IMR-90 (cell line): ENCODE data around the gene PLCL1. TPM values are rescaled to one million over a fixed set of nuclear protein-coding genes. Genes with fewer than 3 reads are reported as not detected.
A peak's percentile ranks its signal among the peaks of the same experiment; 100 is the strongest.

Experiments used
- ATAC-seq: fragments of 200-7000 bp; cut with Tn5 transposase; 2 replicates; pipeline ENCODE4 v1.9.1; 2020; ENCODE audit warnings: low read depth, mild to moderate bottlenecking, moderate library complexity
- BruUV-seq: library from RNA; stranded (reverse); fragments of 400-500 nt; replicated peaks from 2 replicates; lab custom pipeline; 2021; lab: Mats Ljungman, UMichigan
- CTCF ChIA-PET: fragments of 300-600 bp; formaldehyde crosslinking; extraction: SDS; loops from one replicate; lab custom pipeline; 2021; ENCODE audit warnings: antibody characterized with exemption; lab: Yijun Ruan, JAX
- POLR2A ChIA-PET: fragments of 300-600 bp; sonication (Branson Sonifier 250); formaldehyde crosslinking; loops from one replicate; lab custom pipeline; 2022; ENCODE audit warnings: antibody characterized with exemption; ENCODE audit not compliant: unreplicated experiment; lab: Charles Lee
- DNase-seq: peaks from one replicate; pipeline ENCODE4 v3.0.0; 2013
- H2AFZ ChIP-seq: replicated peaks from 2 replicates; pipeline ENCODE3; 2013; ENCODE audit warnings: low read length, mild to moderate bottlenecking; ENCODE audit not compliant: poor library complexity
- H2AK5ac ChIP-seq: 2 replicates; pipeline ENCODE4 v1.6.1; 2013; ENCODE audit warnings: low read depth, low read length, inconsistent platforms
- H2AK9ac ChIP-seq: replicated peaks from 2 replicates; pipeline ENCODE3; 2013; ENCODE audit warnings: mild to moderate bottlenecking, low read depth, low read length, moderate library complexity; ENCODE audit not compliant: poor library complexity
- H2BK120ac ChIP-seq: 2 replicates; pipeline ENCODE4 v1.6.1; 2013; ENCODE audit warnings: low read depth, low read length, inconsistent platforms
- H2BK15ac ChIP-seq: 3 replicates; pipeline ENCODE4 v1.6.1; 2013; ENCODE audit warnings: low read depth, low read length, inconsistent platforms
- H2BK20ac ChIP-seq: 2 replicates; pipeline ENCODE4 v1.6.1; 2013; ENCODE audit warnings: low read depth, mild to moderate bottlenecking, inconsistent platforms, low read length, moderate library complexity
- H2BK5ac ChIP-seq: 2 replicates; pipeline ENCODE4 v1.6.1; 2013; ENCODE audit warnings: mild to moderate bottlenecking, low read depth, low read length, inconsistent platforms; ENCODE audit not compliant: poor library complexity, severe bottlenecking
- H3K14ac ChIP-seq: replicated peaks from 2 replicates; pipeline ENCODE4 v1.6.1; 2013; ENCODE audit warnings: low read depth, low read length, inconsistent platforms
- H3K18ac ChIP-seq: 2 replicates; pipeline ENCODE4 v1.6.1; 2013; ENCODE audit warnings: low read depth, low read length, control low read depth
- H3K23ac ChIP-seq: 2 replicates; pipeline ENCODE4 v1.6.1; 2013; ENCODE audit warnings: low read depth, low read length, inconsistent platforms
- H3K27ac ChIP-seq: 2 replicates; pipeline ENCODE4 v1.5.1; 2013; ENCODE audit warnings: mild to moderate bottlenecking, control low read depth, low read length; ENCODE audit not compliant: insufficient read depth
- H3K27me3 ChIP-seq: 2 replicates; pipeline ENCODE4 v1.6.1; 2013; ENCODE audit warnings: low read length; ENCODE audit not compliant: control insufficient read depth, insufficient read depth
- H3K36me3 ChIP-seq: 2 replicates; pipeline ENCODE4 v1.6.1; 2013; ENCODE audit warnings: low read length, mixed read lengths; ENCODE audit not compliant: control insufficient read depth, insufficient read depth
- H3K4ac ChIP-seq: 2 replicates; pipeline ENCODE4 v1.6.1; 2013; ENCODE audit warnings: low read depth, low read length, inconsistent platforms
- H3K4me1 ChIP-seq: 2 replicates; pipeline ENCODE4 v1.6.1; 2013; ENCODE audit warnings: low read length, mixed read lengths; ENCODE audit not compliant: control insufficient read depth, insufficient read depth
- H3K4me2 ChIP-seq: 2 replicates; pipeline ENCODE4 v1.6.1; 2013; ENCODE audit warnings: low read depth, mild to moderate bottlenecking, control low read depth, low read length, moderate library complexity
- H3K4me3 ChIP-seq: 2 replicates; pipeline ENCODE4 v1.5.1; 2013; ENCODE audit warnings: low read depth, mild to moderate bottlenecking, control low read depth, low read length, moderate library complexity; ENCODE audit not compliant: insufficient read depth
- H3K56ac ChIP-seq: 2 replicates; pipeline ENCODE4 v1.6.1; 2013; ENCODE audit warnings: low read length, inconsistent platforms; ENCODE audit not compliant: insufficient read depth; ENCODE audit errors: extremely low read depth
- H3K79me1 ChIP-seq, 2 experiments: 2 replicates each; pipeline ENCODE4 v1.6.1; 2013; ENCODE audit warnings: low read length in 2 of 2, inconsistent platforms in 1 of 2, low read depth in 1 of 2
- H3K9ac ChIP-seq: 2 replicates; pipeline ENCODE4 v1.6.1; 2013; ENCODE audit warnings: low read depth, low read length, control low read depth
- H3K9me1 ChIP-seq: 2 replicates; pipeline ENCODE4 v1.6.1; 2013; ENCODE audit warnings: low read length, inconsistent platforms; ENCODE audit not compliant: insufficient read depth
- H3K9me3 ChIP-seq: 2 replicates; pipeline ENCODE4 v1.6.1; 2013; ENCODE audit warnings: low read length; ENCODE audit not compliant: control insufficient read depth, insufficient read depth
- H4K20me1 ChIP-seq: 2 replicates; pipeline ENCODE4 v1.6.1; 2013; ENCODE audit warnings: low read length, inconsistent platforms; ENCODE audit not compliant: insufficient read depth
- H4K5ac ChIP-seq: 2 replicates; pipeline ENCODE4 v1.6.1; 2013; ENCODE audit warnings: mild to moderate bottlenecking, low read depth, low read length, control low read depth
- H4K8ac ChIP-seq, 2 experiments: 2 replicates each; pipeline ENCODE4 v1.6.1; 2013; ENCODE audit warnings: low read depth in 2 of 2, low read length in 2 of 2, control low read depth in 1 of 2, inconsistent platforms in 1 of 2
- H4K91ac ChIP-seq: 2 replicates; pipeline ENCODE4 v1.6.1; 2013; ENCODE audit warnings: low read depth, low read length, inconsistent platforms; ENCODE audit not compliant: insufficient read depth
- BHLHE40 ChIP-seq: fragments of 150-350 bp; IDR thresholded peaks from 2 replicates; pipeline ENCODE4 v1.6.1; 2016; ENCODE audit warnings: mild to moderate bottlenecking, low read depth, low read length
- CEBPB ChIP-seq: IDR thresholded peaks from 2 replicates; pipeline ENCODE4 v1.6.1; 2012; ENCODE audit warnings: low read depth, low read length, improper control_type of control experiment
- CHD1 ChIP-seq: IDR thresholded peaks from 2 replicates; pipeline ENCODE4 v1.6.1; 2012; ENCODE audit warnings: low read depth, low read length, improper control_type of control experiment
- CTCF ChIP-seq: conservative IDR thresholded peaks from 2 replicates; pipeline ENCODE4 v1.5.1; 2012; ENCODE audit warnings: mild to moderate bottlenecking, low read depth, low read length, improper control_type of control experiment
- MAFK ChIP-seq: IDR thresholded peaks from 2 replicates; pipeline ENCODE4 v1.6.1; 2012; ENCODE audit warnings: low read depth, low read length, improper control_type of control experiment
- MAZ ChIP-seq: IDR thresholded peaks from 2 replicates; pipeline ENCODE4 v1.6.1; 2012; ENCODE audit warnings: low read depth, mild to moderate bottlenecking, low read length, improper control_type of control experiment, moderate library complexity, borderline replicate concordance
- MXI1 ChIP-seq: IDR thresholded peaks from 2 replicates; pipeline ENCODE4 v1.6.1; 2012; ENCODE audit warnings: low read depth, mild to moderate bottlenecking, low read length, moderate library complexity, borderline replicate concordance
- NFE2L2 ChIP-seq: fragments of 150-350 bp; IDR thresholded peaks from 2 replicates; pipeline ENCODE4 v1.6.1; 2016; ENCODE audit warnings: low read depth, mild to moderate bottlenecking, low read length
- POLR2A ChIP-seq: IDR thresholded peaks from 2 replicates; pipeline ENCODE4 v1.6.1; 2012; ENCODE audit warnings: mild to moderate bottlenecking, low read depth, low read length
- RAD21 ChIP-seq: IDR thresholded peaks from 2 replicates; pipeline ENCODE4 v1.6.1; 2012; ENCODE audit warnings: low read length, improper control_type of control experiment
- RCOR1 ChIP-seq: IDR thresholded peaks from 2 replicates; pipeline ENCODE4 v1.6.1; 2012; ENCODE audit warnings: mild to moderate bottlenecking, low read length, improper control_type of control experiment; ENCODE audit not compliant: insufficient replicate concordance
- RFX5 ChIP-seq: IDR thresholded peaks from 2 replicates; pipeline ENCODE4 v1.8.0; 2012; ENCODE audit warnings: low read depth, mild to moderate bottlenecking, low read length, moderate library complexity
- SMC3 ChIP-seq: fragments of 150-350 bp; IDR thresholded peaks from 2 replicates; pipeline ENCODE4 v1.6.1; 2016; ENCODE audit warnings: low read depth, mild to moderate bottlenecking, antibody characterized with exemption, low read length, moderate library complexity
- USF2 ChIP-seq: fragments of 150-350 bp; IDR thresholded peaks from 2 replicates; pipeline ENCODE4 v1.6.1; 2017; ENCODE audit warnings: mild to moderate bottlenecking, antibody characterized with exemption, low read length, low read depth
- WGBS, 2 experiments: methylation state at CpG; one replicate each; pipeline versions ENCODE4 v1.1.5 to v1.1.7; 2013; ENCODE audit warnings: missing lambda C conversion rate in 2 of 2; ENCODE audit not compliant: insufficient read length in 1 of 2; ENCODE audit errors: extremely low coverage in 2 of 2; 5-methylcytosine and 5-hydroxymethylcytosine counted together
- dilution Hi-C: fragments of 300-500 bp; cut with HindIII; formaldehyde crosslinking; loops from one replicate; pipeline ENCODE4 v1.14.3; 2018; ENCODE audit warnings: low sequenced_read_pairs; ENCODE audit not compliant: unreplicated experiment
- in situ Hi-C: fragments of 300-500 bp; cut with MboI; formaldehyde crosslinking; loops from 3 replicates; pipeline ENCODE4 v1.14.3; 2019; ENCODE audit warnings: low sequenced_read_pairs, inconsistent platforms, mixed read lengths
- intact Hi-C: fragments of 100-400 bp; cut with micrococcal nuclease; formaldehyde crosslinking; loops from 2 replicates; pipeline ENCODE4 v1.10.0; 2022
- polyA plus RNA-seq, 3 experiments: library from polyadenylated mRNA; depleted of rRNA; stranded (reverse); fragments of >200 nt; gene quantifications; 2 replicates each; pipeline ENCODE4 v1.2.3, GENCODE V29; 2012; ENCODE audit warnings: low replicate concordance in 1 of 3
- total RNA-seq: library from RNA; depleted of rRNA; stranded (reverse); fragments of >200 nt; gene quantifications from 2 replicates; pipeline ENCODE4 v1.2.3, GENCODE V29; 2012
- TF ChIP-seq, protein P1 (sequence below): fragments of 150-350 bp; IDR thresholded peaks from 2 replicates; pipeline ENCODE4 v1.6.1; 2016; ENCODE audit warnings: low read depth, mild to moderate bottlenecking, low read length, moderate library complexity, borderline replicate concordance

The PLCL1 gene
- total and polyA plus RNA-seq, 2 of the 4 experiments (the other 2 are of a cell fraction), result 0.14 to 0.18 TPM

- no peak for TF ChIP-seq SMC3
- no peak for TF ChIP-seq POLR2A
- no peak for TF ChIP-seq RAD21
- TF ChIP-seq CEBPB, result no peak
- no peak for TF ChIP-seq BHLHE40
- TF ChIP-seq MAZ, result no peak
- no peak for TF ChIP-seq USF2
- TF ChIP-seq RCOR1, result no peak
- no peak for TF ChIP-seq MXI1
- no peak for TF ChIP-seq NFE2L2
- no peak for TF ChIP-seq MAFK
- TF ChIP-seq, protein P1, sequence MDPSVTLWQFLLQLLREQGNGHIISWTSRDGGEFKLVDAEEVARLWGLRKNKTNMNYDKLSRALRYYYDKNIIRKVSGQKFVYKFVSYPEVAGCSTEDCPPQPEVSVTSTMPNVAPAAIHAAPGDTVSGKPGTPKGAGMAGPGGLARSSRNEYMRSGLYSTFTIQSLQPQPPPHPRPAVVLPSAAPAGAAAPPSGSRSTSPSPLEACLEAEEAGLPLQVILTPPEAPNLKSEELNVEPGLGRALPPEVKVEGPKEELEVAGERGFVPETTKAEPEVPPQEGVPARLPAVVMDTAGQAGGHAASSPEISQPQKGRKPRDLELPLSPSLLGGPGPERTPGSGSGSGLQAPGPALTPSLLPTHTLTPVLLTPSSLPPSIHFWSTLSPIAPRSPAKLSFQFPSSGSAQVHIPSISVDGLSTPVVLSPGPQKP, result no peak
- TF ChIP-seq RFX5, result no peak
- no peak for TF ChIP-seq CHD1
- no peak for TF ChIP-seq CTCF
- intact Hi-C loops, result no loop called here
- Histone ChIP-seq H2AK5ac (peak overlapping the region; percentile 50; the same call in 1 of the 2 replicates), H3K23ac (no peak overlapping the region), H4K20me1 (no peaks in the 10 kb centered on the region; the same call in 1 of the 2 replicates), H3K9me1 (no peaks in the 10 kb centered on the region), H3K27me3 (no peaks in the 10 kb centered on the region), H3K18ac (no peak overlapping the region), H3K56ac (no peak overlapping the region), H3K79me1 (no peaks in the 10 kb centered on the region), H2AFZ (no peak overlapping the region), H3K4me1 (peaks cover 1% of the 10 kb centered on the region; the same call in 1 of the 2 replicates), H3K36me3 (no peaks in the 10 kb centered on the region), H3K14ac (no peak overlapping the region; the same call in 1 of the 2 replicates), H3K9ac (no peak overlapping the region), H4K8ac (no peak overlapping the region), H2BK15ac (no peak overlapping the region), H2BK20ac (no peak overlapping the region), H3K9me3 (no peaks in the 10 kb centered on the region), H3K4ac (no peak overlapping the region), H2BK5ac (no peak overlapping the region), H4K91ac (no peak overlapping the region), H2BK120ac (no peak overlapping the region), H2AK9ac (no peak overlapping the region), H3K4me3 (no peak overlapping the region), H3K27ac (no peak overlapping the region), H3K4me2 (no peak overlapping the region), H4K5ac (no peak overlapping the region)
- WGBS, 2 experiments, result no CpG with 5 or more reads among the region's 2 CpGs
- ChIA-PET CTCF (no interaction called here), POLR2A (no interaction called here)
- ATAC-seq (no peak), DNase-seq (no peak)
- no TSS peak for BruUV-seq
- dilution Hi-C loops, result no loop called here
- in situ Hi-C loops, result no loop called here
Measured at GRCh38 chr2:197904446-197904845, 100.1 kb downstream of the PLCL1 start.
